GM21619 (cell line): Measurements from ENCODE around the gene OR52B2.

ENCODE experiments used
- ATAC-seq: cut with Tn5 transposase; IDR thresholded peaks from one replicate; pipeline ENCODE4 v1.9.1; 2021; ENCODE audit not compliant: unreplicated experiment

The OR52B2 gene

GRCh38 chr11:6170226-6170625 is at the start of gene OR52B2:
TSS of gene OR52B2 (minus strand) at chr11:6170326. CDS start at chr11:6170326, 0 bp downstream.
- ATAC-seq = no peak

- no peak for ATAC-seq
These were observed 49.2 kb upstream of the OR52B2 start for GRCh38 chr11:6219359-6219758.

- ATAC-seq = no peak
These were observed 47.6 kb upstream of the OR52B2 start for GRCh38 chr11:6217722-6218121.

- no peak for ATAC-seq
These were observed 46.4 kb upstream of the OR52B2 start for GRCh38 chr11:6216501-6216900.

GRCh38 chr11:6214530-6214929 is 44.4 kb upstream of the OR52B2 start:
- no peak for ATAC-seq

- no peak for ATAC-seq
These were observed 40.3 kb upstream of the OR52B2 start for GRCh38 chr11:6210274-6210955.

- ATAC-seq = no peak
These were observed 39.7 kb upstream of the OR52B2 start for GRCh38 chr11:6209801-6210200.

- ATAC-seq = no peak
These were observed 36.5 kb upstream of the OR52B2 start for GRCh38 chr11:6206456-6207180.

- ATAC-seq = no peak
These were observed 35.2 kb upstream of the OR52B2 start, which contains the start of gene C11orf42 for GRCh38 chr11:6205366-6205765. TSS of gene C11orf42 (plus strand) at chr11:6205557. CDS start at chr11:6205616, 59 bp downstream.

- ATAC-seq = no peak
These were observed 34.6 kb upstream of the OR52B2 start for GRCh38 chr11:6204706-6205105.

GRCh38 chr11:6203327-6203726 is 33.2 kb upstream of the OR52B2 start:
- no peak for ATAC-seq

GRCh38 chr11:6202041-6202440 is 31.9 kb upstream of the OR52B2 start:
- ATAC-seq = no peak

- no peak for ATAC-seq
These were observed 31.4 kb upstream of the OR52B2 start for GRCh38 chr11:6201481-6201880.

GRCh38 chr11:6200975-6201374 is 30.8 kb upstream of the OR52B2 start:
- peak; percentile 41 for ATAC-seq

GRCh38 chr11:6199174-6199810 is 29.2 kb upstream of the OR52B2 start, which contains the start of gene OR52W1:
TSS of gene OR52W1 (plus strand) at chr11:6199224. CDS start at chr11:6199224, 0 bp downstream.
- no peak for ATAC-seq

GRCh38 chr11:6197466-6198200 is 27.5 kb upstream of the OR52B2 start:
- no peak for ATAC-seq

GRCh38 chr11:6196396-6196795 is 26.3 kb upstream of the OR52B2 start:
- ATAC-seq = no peak

- ATAC-seq = no peak
These were observed 24.0 kb upstream of the OR52B2 start for GRCh38 chr11:6194065-6194581.

GRCh38 chr11:6191742-6192141 is 21.6 kb upstream of the OR52B2 start:
- no peak for ATAC-seq

- ATAC-seq = no peak
These were observed 5.3 kb upstream of the OR52B2 start for GRCh38 chr11:6175440-6175839.
